Astrocyte (in vitro differentiated cells and primary cell): ENCODE measurements around the gene ZNF213.

ENCODE experiments used
- CTCF ChIP-seq: IDR thresholded peaks from 2 replicates; pipeline ENCODE4 v1.5.1; 2011; ENCODE audit warnings: low read depth, mild to moderate bottlenecking, inconsistent platforms, low read length, moderate library complexity; ENCODE audit not compliant: insufficient read depth
- EZH2 ChIP-seq: IDR thresholded peaks from 2 replicates; pipeline ENCODE4 v1.6.1; 2012; ENCODE audit warnings: mild to moderate bottlenecking, low read length, inconsistent platforms; ENCODE audit not compliant: insufficient read depth

- no peak for TF ChIP-seq CTCF
- TF ChIP-seq EZH2: no peak
Measured at GRCh38 chr16:3190949-3191353, 56.1 kb downstream of the ZNF213 start.
